Measurements from ENCODE around the gene SPRED2.

GRCh38 chr2:65379223-65379622, 53.2 kb downstream of the SPRED2 start:
- no peak for TF ChIP-seq CTCF (conservative IDR thresholded peaks at IDR 0.05 in 1 of 2, IDR thresholded peaks at IDR 0.05 in 1 of 2; ENCODE audit: extremely low read depth in 1 of 2, insufficient read depth in 1 of 2, low read depth in 1 of 2, low read length in 2 of 2)
- no peak for TF ChIP-seq EZH2 (IDR thresholded peaks at IDR 0.05; ENCODE audit: borderline replicate concordance, low read length)
